ENCODE results near the gene GRPEL1.

The GRPEL1 gene

DNA sequence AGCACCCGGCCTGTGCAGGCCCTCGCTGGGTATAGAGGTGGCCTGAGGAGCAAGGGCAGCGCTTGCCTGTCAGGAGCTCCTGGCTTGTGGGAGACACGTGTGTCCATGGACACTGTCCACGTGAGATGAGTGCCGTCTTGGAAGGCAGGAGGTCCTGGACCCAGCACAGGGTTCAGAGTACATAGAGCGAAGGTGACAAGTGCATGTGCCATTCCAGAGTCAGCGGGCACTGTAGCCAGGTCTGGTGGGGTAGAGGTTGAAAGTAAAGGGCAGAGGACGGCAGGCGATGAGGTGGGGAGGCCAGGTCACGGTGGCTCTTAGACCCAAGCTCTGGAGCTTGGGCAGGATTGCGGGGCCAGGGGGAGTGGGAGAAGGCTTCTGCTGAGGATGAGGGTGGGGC lies 53.0 kb downstream of the GRPEL1 start:
- no peak for DNase-seq (ENCODE audit: low read depth)
- no peak overlapping the region for H3K4me3 ChIP-seq (ENCODE audit: low read depth, low read length)

DNA sequence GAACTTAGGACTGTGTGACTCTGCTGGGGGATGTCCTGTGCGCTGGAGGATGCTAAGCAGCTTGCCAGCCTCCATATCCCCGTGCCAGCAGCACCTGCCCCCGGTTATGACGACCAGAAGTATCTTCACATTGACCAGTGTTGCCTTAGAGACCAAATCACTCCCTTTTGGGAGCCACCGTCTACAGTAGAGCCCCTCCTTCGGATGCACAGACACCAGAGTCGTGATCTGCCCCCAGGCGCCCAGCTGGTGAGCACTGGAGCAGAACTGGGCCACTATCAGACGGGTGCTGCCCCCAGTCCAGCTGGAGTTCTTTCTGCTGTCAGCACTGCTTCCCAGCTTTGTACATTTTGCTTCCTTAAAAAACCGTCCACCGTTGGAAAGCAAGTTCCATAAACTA lies 54.7 kb downstream of the GRPEL1 start:
- DNase-seq (ENCODE audit: low read depth): no peak
- no peak overlapping the region for H3K4me3 ChIP-seq (ENCODE audit: low read depth, low read length)

DNA sequence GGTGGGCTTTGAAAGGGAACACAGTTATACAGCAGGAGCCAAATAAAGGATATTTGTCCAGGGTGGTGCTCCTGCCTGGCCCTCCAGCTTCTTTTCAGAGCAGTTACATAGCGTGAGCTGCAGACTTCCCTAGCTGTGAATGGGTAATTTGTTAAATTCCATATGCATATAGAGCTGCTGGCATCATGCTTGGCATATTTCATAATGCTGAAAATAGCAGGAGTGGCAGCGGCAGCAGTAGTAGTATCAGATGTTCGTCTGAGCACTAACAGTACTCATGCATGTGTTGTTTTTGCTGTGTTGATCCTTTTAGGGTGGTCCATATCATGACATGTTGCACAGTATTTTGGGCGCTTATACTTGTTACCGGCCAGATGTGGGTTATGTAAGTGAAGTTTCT lies 58.3 kb downstream of the GRPEL1 start:
- H3K4me3 ChIP-seq (ENCODE audit: low read depth, low read length): no peak overlapping the region
- no peak for DNase-seq (ENCODE audit: low read depth)
